Cardiac muscle cell (in vitro differentiated cells and primary cell): Measurements from ENCODE around the gene PMP22. TPM values are rescaled to one million over a fixed set of nuclear protein-coding genes. Genes with fewer than 3 reads are reported as not detected.

Experiments
- DNase-seq, 2 donors: peaks; one replicate each; pipeline versions ENCODE4 v3.0.0 to v3.0.0-alpha.2; 2010 to 2017; ENCODE audit warnings: low read depth in 1 of 2, low spot score in 1 of 2
- H3K27ac ChIP-seq: fragments of 200-600 bp; sonication (generic); 2 replicates; pipeline ENCODE4 v1.5.1; 2016
- H3K27me3 ChIP-seq: fragments of 200-600 bp; sonication (generic); 2 replicates; pipeline ENCODE4 v1.6.0; 2016; ENCODE audit warnings: control low read depth
- H3K36me3 ChIP-seq: fragments of 200-600 bp; sonication (generic); 2 replicates; pipeline ENCODE4 v1.5.1; 2016; ENCODE audit warnings: control low read depth
- H3K4me1 ChIP-seq: fragments of 200-600 bp; sonication (generic); 2 replicates; pipeline ENCODE4 v1.8.1; 2017; ENCODE audit warnings: low read depth, mild to moderate bottlenecking, mixed run types
- H3K4me3 ChIP-seq: fragments of 200-600 bp; sonication (generic); 2 replicates; pipeline ENCODE4 v1.5.1; 2016; ENCODE audit warnings: mild to moderate bottlenecking
- H3K9me3 ChIP-seq: fragments of 200-600 bp; sonication (generic); 2 replicates; pipeline ENCODE4 v1.5.1; 2017; ENCODE audit warnings: low read depth, mild to moderate bottlenecking, control low read depth
- polyA plus RNA-seq: library from polyadenylated mRNA; unstranded; fragments of >200 nt; fragmentation: Nextera tagmentation; extraction: Ambion mirVana; gene quantifications from 2 replicates; pipeline ENCODE4 v1.2.1, GENCODE V29; 2016
- total RNA-seq: library from RNA; depleted of rRNA; stranded (reverse); fragments of >200 nt; gene quantifications from 2 replicates; pipeline ENCODE4 v1.2.3, GENCODE V29; 2016
- TF ChIP-seq, protein P1 (sequence below): IDR thresholded peaks from 2 replicates; pipeline ENCODE4 v1.5.1; 2012; ENCODE audit warnings: low read depth, mild to moderate bottlenecking, low read length

PMP22 gene
- total and polyA plus RNA-seq, 2 experiments from 2014 or later: 13.9 to 43.0 TPM

GRCh38 chr17:15285466-15285865 lies 20.3 kb upstream of the PMP22 start:
- Histone ChIP-seq H3K27ac (no peak overlapping the region), H3K9me3 (no peaks in the 10 kb centered on the region), H3K27me3 (no peaks in the 10 kb centered on the region), H3K4me3 (no peak overlapping the region), H3K4me1 (no peaks in the 10 kb centered on the region), H3K36me3 (no peaks in the 10 kb centered on the region)
- TF ChIP-seq, protein P1, sequence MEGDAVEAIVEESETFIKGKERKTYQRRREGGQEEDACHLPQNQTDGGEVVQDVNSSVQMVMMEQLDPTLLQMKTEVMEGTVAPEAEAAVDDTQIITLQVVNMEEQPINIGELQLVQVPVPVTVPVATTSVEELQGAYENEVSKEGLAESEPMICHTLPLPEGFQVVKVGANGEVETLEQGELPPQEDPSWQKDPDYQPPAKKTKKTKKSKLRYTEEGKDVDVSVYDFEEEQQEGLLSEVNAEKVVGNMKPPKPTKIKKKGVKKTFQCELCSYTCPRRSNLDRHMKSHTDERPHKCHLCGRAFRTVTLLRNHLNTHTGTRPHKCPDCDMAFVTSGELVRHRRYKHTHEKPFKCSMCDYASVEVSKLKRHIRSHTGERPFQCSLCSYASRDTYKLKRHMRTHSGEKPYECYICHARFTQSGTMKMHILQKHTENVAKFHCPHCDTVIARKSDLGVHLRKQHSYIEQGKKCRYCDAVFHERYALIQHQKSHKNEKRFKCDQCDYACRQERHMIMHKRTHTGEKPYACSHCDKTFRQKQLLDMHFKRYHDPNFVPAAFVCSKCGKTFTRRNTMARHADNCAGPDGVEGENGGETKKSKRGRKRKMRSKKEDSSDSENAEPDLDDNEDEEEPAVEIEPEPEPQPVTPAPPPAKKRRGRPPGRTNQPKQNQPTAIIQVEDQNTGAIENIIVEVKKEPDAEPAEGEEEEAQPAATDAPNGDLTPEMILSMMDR: no peak
- no peak for DNase-seq

GRCh38 chr17:15284537-15284936 lies 19.4 kb upstream of the PMP22 start:
- Histone ChIP-seq H3K4me3 (no peak overlapping the region), H3K4me1 (no peaks in the 10 kb centered on the region), H3K9me3 (no peaks in the 10 kb centered on the region), H3K27me3 (no peaks in the 10 kb centered on the region), H3K36me3 (no peaks in the 10 kb centered on the region), H3K27ac (no peak overlapping the region)
- DNase-seq: no peak
- TF ChIP-seq, protein P1: no peak

DNA sequence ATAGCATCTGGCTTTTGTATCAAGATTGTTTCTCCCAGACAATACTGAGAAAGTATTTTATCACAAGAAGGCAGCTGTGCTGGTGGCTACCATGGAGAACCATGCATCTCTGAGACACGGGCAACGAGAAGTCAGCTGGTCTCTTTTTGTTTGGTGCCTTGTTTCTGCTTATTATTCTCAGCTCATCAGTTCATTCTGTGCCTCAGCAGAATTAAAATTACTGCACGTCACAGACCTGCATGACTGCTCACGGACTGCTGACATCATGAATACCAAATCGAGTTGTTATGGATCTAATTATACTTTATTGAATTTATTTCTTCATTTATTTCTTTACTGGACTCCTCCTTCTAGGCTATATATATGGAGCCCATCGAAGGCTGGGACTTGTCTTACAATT lies 19.0 kb upstream of the PMP22 start:
- no peaks in the 10 kb centered on the region for H3K27me3 ChIP-seq
- no peaks in the 10 kb centered on the region for H3K4me1 ChIP-seq
- no peaks in the 10 kb centered on the region for H3K36me3 ChIP-seq
- TF ChIP-seq, protein P1: no peak
- H3K9me3 ChIP-seq: no peaks in the 10 kb centered on the region
- DNase-seq: no peak
- H3K27ac ChIP-seq: no peak overlapping the region
- no peak overlapping the region for H3K4me3 ChIP-seq

GRCh38 chr17:15281909-15282308 lies 16.8 kb upstream of the PMP22 start:
- Histone ChIP-seq H3K36me3 (no peaks in the 10 kb centered on the region), H3K4me1 (peaks cover 6% of the 10 kb centered on the region), H3K27ac (no peak overlapping the region), H3K27me3 (no peaks in the 10 kb centered on the region), H3K9me3 (no peaks in the 10 kb centered on the region), H3K4me3 (no peak overlapping the region)
- DNase-seq: peak in 1 of 2 donors; percentile 10
- TF ChIP-seq, protein P1: no peak

DNA sequence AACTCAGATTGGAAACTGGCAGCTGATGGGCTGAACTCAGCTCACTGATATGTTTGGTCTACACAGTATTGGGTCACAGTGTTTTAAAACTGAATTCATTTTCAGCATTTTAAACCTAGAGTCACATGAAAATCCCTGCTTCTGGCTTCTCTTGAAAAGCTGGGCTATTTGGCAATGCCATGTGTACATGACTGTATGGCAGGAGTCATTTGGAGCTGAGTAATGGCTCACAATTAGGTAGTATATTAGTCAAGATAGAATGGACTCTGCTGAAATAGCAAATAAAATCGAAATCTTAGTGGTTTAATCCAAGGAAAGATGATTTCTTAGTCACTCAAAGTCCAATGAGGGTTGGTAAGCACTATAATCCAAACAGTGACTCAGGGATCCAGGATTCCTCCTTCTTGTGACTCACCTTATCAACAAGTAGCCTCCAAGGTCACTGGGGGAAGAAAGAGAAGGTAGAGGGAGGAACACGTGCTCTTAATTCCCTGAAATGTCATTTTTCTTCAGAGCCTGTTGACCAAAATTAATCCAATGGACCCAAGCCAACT lies 13.9 kb upstream of the PMP22 start:
- Histone ChIP-seq H3K27me3 (no peaks in the 10 kb centered on the region), H3K9me3 (no peaks in the 10 kb centered on the region), H3K4me1 (peaks cover 6% of the 10 kb centered on the region), H3K4me3 (no peak overlapping the region), H3K27ac (no peak overlapping the region), H3K36me3 (no peaks in the 10 kb centered on the region)
- no peak for DNase-seq
- TF ChIP-seq, protein P1: no peak
